B cell (primary cell): ENCODE results near the gene MPI. TPM values are rescaled to one million over a fixed set of nuclear protein-coding genes. Genes with fewer than 3 reads are reported as not detected.

Experiments used
- ATAC-seq: fragments of 200-7000 bp; cut with Tn5 transposase; one replicate; pipeline ENCODE4 v1.10.0; 2021; ENCODE audit warnings: low read depth, mild to moderate bottlenecking, moderate number of reproducible peaks, moderate library complexity
- CTCF ChIA-PET: fragments of 350-600 bp; sonication (Branson Sonifier 250); formaldehyde crosslinking; loops from one replicate; lab custom pipeline; 2021; ENCODE audit warnings: antibody characterized with exemption, inconsistent platforms; lab: Charles Lee
- POLR2A ChIA-PET: fragments of 350-600 bp; sonication (Branson Sonifier 250); formaldehyde crosslinking; loops from one replicate; lab custom pipeline; 2021; ENCODE audit warnings: antibody characterized with exemption; lab: Charles Lee
- DNase-seq: peaks from one replicate; pipeline ENCODE4 v3.0.0; 2013
- H2AFZ ChIP-seq: 2 replicates; pipeline ENCODE4 v1.6.1; 2012; ENCODE audit warnings: mild to moderate bottlenecking, low read depth, low read length; ENCODE audit not compliant: insufficient read depth, poor library complexity, severe bottlenecking
- H3K27ac ChIP-seq, 2 donors: 1 replicate in 1 of 2; 2 replicates in 1 of 2; pipeline ENCODE4 v1.5.1; 2012 to 2013; ENCODE audit warnings: low read length in 2 of 2, mild to moderate bottlenecking in 2 of 2, moderate library complexity in 1 of 2
- H3K27me3 ChIP-seq, 4 experiments: fragments of 200-600 bp in 1 of 4; sonication (generic) in 1 of 4; replicated peaks in 1 of 4; 1 replicate in 2 of 4; 2 replicates in 2 of 4; pipeline versions ENCODE4 v1.6.1 to v1.7.0; 2013 to 2016; ENCODE audit warnings: low read length in 3 of 4, mild to moderate bottlenecking in 2 of 4, mixed read lengths in 1 of 4, moderate library complexity in 1 of 4; ENCODE audit not compliant: insufficient read depth in 4 of 4, control insufficient read depth in 3 of 4; ENCODE audit errors: control extremely low read depth in 1 of 4
- H3K36me3 ChIP-seq, 2 experiments: replicated peaks in 1 of 2; 1 replicate in 1 of 2; 2 replicates in 1 of 2; pipeline versions ENCODE4 v1.6.1 to v1.7.1; 2013; ENCODE audit warnings: low read length in 1 of 2; ENCODE audit not compliant: insufficient read depth in 2 of 2, control insufficient read depth in 1 of 2; ENCODE audit errors: control extremely low read depth in 1 of 2, extremely low read depth in 1 of 2
- H3K4me1 ChIP-seq, 2 donors: fragments of 200-600 bp in 1 of 2; sonication (generic) in 1 of 2; 1 replicate in 1 of 2; 2 replicates in 1 of 2; pipeline versions ENCODE4 v1.5.1 to v1.6.1; 2013 to 2017; ENCODE audit warnings: low read length in 2 of 2; ENCODE audit not compliant: control insufficient read depth in 2 of 2, insufficient read depth in 2 of 2
- H3K4me2 ChIP-seq: replicated peaks from 2 replicates; pipeline ENCODE3; 2012; ENCODE audit warnings: mild to moderate bottlenecking, low read depth, low read length; ENCODE audit not compliant: poor library complexity, severe bottlenecking
- H3K4me3 ChIP-seq, 5 experiments: fragments of 200-600 bp in 1 of 5; sonication (generic) in 1 of 5; 1 replicate in 3 of 5; 2 replicates in 2 of 5; pipeline versions ENCODE4 v1.5.1 to v1.7.0; 2011 to 2016; ENCODE audit warnings: low read length in 4 of 5, mild to moderate bottlenecking in 4 of 5, low read depth in 2 of 5, control low read depth in 1 of 5, moderate library complexity in 1 of 5; ENCODE audit not compliant: insufficient read depth in 1 of 5; ENCODE audit errors: control extremely low read depth in 1 of 5, extremely low read depth in 1 of 5
- H3K79me2 ChIP-seq: fragments of 200-600 bp; sonication (generic); one replicate; pipeline ENCODE4 v1.6.0; 2016; ENCODE audit warnings: low read length; ENCODE audit not compliant: control insufficient read depth, insufficient read depth
- H3K9ac ChIP-seq: fragments of 200-600 bp; sonication (generic); 2 replicates; pipeline ENCODE4 v1.6.1; 2017; ENCODE audit warnings: mild to moderate bottlenecking, low read length, moderate library complexity
- H3K9me3 ChIP-seq, 3 donors: one replicate each; pipeline versions ENCODE4 v1.6.1 to v1.7.1; 2013; ENCODE audit warnings: low read length in 2 of 3; ENCODE audit not compliant: control insufficient read depth in 2 of 3, insufficient read depth in 1 of 3; ENCODE audit errors: control extremely low read depth in 1 of 3
- H4K20me1 ChIP-seq: 2 replicates; pipeline ENCODE4 v1.6.0; 2012; ENCODE audit warnings: mild to moderate bottlenecking, low read length; ENCODE audit not compliant: insufficient read depth, control insufficient read depth, poor library complexity, severe bottlenecking
- H3K27ac Mint-ChIP-seq: one replicate; pipeline ENCODE4 v1.8.0; 2021; ENCODE audit warnings: mixed read lengths
- H3K27me3 Mint-ChIP-seq: one replicate; pipeline ENCODE4 v1.8.0; 2021; ENCODE audit warnings: mixed read lengths
- H3K4me1 Mint-ChIP-seq: one replicate; pipeline ENCODE4 v1.8.0; 2021; ENCODE audit warnings: mixed read lengths
- H3K4me3 Mint-ChIP-seq: one replicate; pipeline ENCODE4 v1.8.0; 2021; ENCODE audit warnings: mixed read lengths
- H3K9me3 Mint-ChIP-seq: one replicate; pipeline ENCODE4 v1.8.0; 2022; ENCODE audit warnings: mixed read lengths; ENCODE audit not compliant: insufficient read depth
- CTCF ChIP-seq: fragments of 200-600 bp; IDR thresholded peaks from one replicate; pipeline ENCODE4 v1.8.0; 2022; ENCODE audit warnings: antibody characterized with exemption, mild to moderate bottlenecking
- EZH2 ChIP-seq: IDR thresholded peaks from 2 replicates; pipeline ENCODE4 v1.6.1; 2012; ENCODE audit warnings: borderline replicate concordance, low read depth, mild to moderate bottlenecking, moderate library complexity, low read length; ENCODE audit not compliant: insufficient read depth, poor library complexity, severe bottlenecking
- WGBS: methylation state at CpG from one replicate; pipeline ENCODE4 v1.1.5; 2013; ENCODE audit warnings: missing lambda C conversion rate; ENCODE audit not compliant: insufficient coverage; 5-methylcytosine and 5-hydroxymethylcytosine counted together
- intact Hi-C: fragments of 100-400 bp; cut with micrococcal nuclease; formaldehyde crosslinking; loops from one replicate; pipeline ENCODE4 v1.10.0; 2022
- polyA plus RNA-seq: library from polyadenylated mRNA; depleted of rRNA; stranded (reverse); fragments of >200 nt; gene quantifications from 2 replicates; pipeline ENCODE4 v1.2.3, GENCODE V29; 2012
- total RNA-seq, 2 donors: library from RNA; stranded (reverse); fragments of 120-200 nt in 1 of 2; gene quantifications; 1 replicate in 1 of 2; 2 replicates in 1 of 2; pipeline versions ENCODE4 v1.2.3 to v1.2.4, GENCODE V29; 2013 to 2022

MPI gene
- total and polyA plus RNA-seq, 2 donors (not counting 1 experiment from before 2014, with no cell fraction given), result 37.2 to 59.8 TPM

GRCh38 chr15:74873756-74874424 lies 16.0 kb upstream of the MPI start:
- ChIA-PET POLR2A (interaction anchor here (0.5 to 0.9 kb wide), 3 partner anchors 16 to 151 kb away, joined by 3 to 4 read pairs (median 4); no protein-coding TSS in a partner anchor), CTCF (interaction anchor here (0.9 to 3.1 kb wide), 4 partner anchors 16 to 32 kb away, joined by 3 to 16 read pairs (median 4); partner anchors contain the start of gene MPI)
- Histone ChIP-seq H3K9ac (peak overlapping the region; percentile 88), H3K36me3 (peaks cover 0 to 4% of the 10 kb centered on the region in 2 experiments), H3K79me2 (peaks cover 42% of the 10 kb centered on the region), H3K27me3 (no peaks in the 10 kb centered on the region), H3K4me2 (peak overlapping the region; percentile 98), H3K9me3 (no peaks in the 10 kb centered on the region), H2AFZ (peak overlapping the region; percentile 95), H3K4me3 (peak overlapping the region; percentile 64 to 91 (median 83)), H4K20me1 (peaks cover 32% of the 10 kb centered on the region), H3K27ac (peak overlapping the region; percentile 38 to 59), H3K4me1 (peaks cover 31 to 45% of the 10 kb centered on the region in 2 donors)
- TF ChIP-seq EZH2 (no peak), CTCF (no peak)
- WGBS, result 21% methylated on average over 10 of the region's 16 CpGs
- DNase-seq (no peak), ATAC-seq (no peak)
- peaks cover 37% of the 10 kb centered on the region for H3K4me1 Mint-ChIP-seq
- H3K9me3 Mint-ChIP-seq, result no peaks in the 10 kb centered on the region
- peak overlapping the region; percentile 95 for H3K4me3 Mint-ChIP-seq
- no peaks in the 10 kb centered on the region for H3K27me3 Mint-ChIP-seq
- peak overlapping the region; percentile 98 for H3K27ac Mint-ChIP-seq
- intact Hi-C loops, result loop anchor here (1.0 to 2.0 kb wide), 7 partner anchors 15 to 328 kb away; partner anchors contain the start of genes COX5A, FAM219B, MPI and ULK3

GRCh38 chr15:74878273-74878672 lies 11.6 kb upstream of the MPI start:
- H3K27ac ChIP-seq, result no peak overlapping the region
- H3K36me3 ChIP-seq, result no peaks in the 10 kb centered on the region
- H3K9me3 Mint-ChIP-seq, result no peaks in the 10 kb centered on the region
- TF ChIP-seq EZH2 (no peak), CTCF (no peak)
- no peaks in the 10 kb centered on the region for H3K79me2 ChIP-seq
- ChIA-PET CTCF (interaction anchor here (2.8 kb wide), 1 partner anchor 23 kb away, joined by 9 read pairs; no protein-coding TSS in a partner anchor), POLR2A (no interaction called here)
- 100% methylated on average over 1 of the region's 4 CpGs for WGBS
- no peak overlapping the region for H3K4me3 ChIP-seq
- no peaks in the 10 kb centered on the region for H3K27me3 ChIP-seq
- no peaks in the 10 kb centered on the region for H4K20me1 ChIP-seq
- no peak for ATAC-seq
- no peak overlapping the region for H3K27ac Mint-ChIP-seq
- H3K9ac ChIP-seq, result no peak overlapping the region
- no peak overlapping the region for H2AFZ ChIP-seq
- intact Hi-C loops, result no loop called here
- no peak overlapping the region for H3K4me2 ChIP-seq
- DNase-seq, result no peak
- H3K27me3 Mint-ChIP-seq, result no peaks in the 10 kb centered on the region
- H3K4me1 ChIP-seq, result peaks cover 3 to 7% of the 10 kb centered on the region in 2 donors
- H3K9me3 ChIP-seq, result peaks cover 0 to 9% (median 3%) of the 10 kb centered on the region in 3 donors
- H3K4me1 Mint-ChIP-seq, result peaks cover 5% of the 10 kb centered on the region
- no peak overlapping the region for H3K4me3 Mint-ChIP-seq
